Upper lobe of left lung (tissue), 6 donors: ENCODE data around the gene SPATA31C2. TPM values are rescaled to one million over a fixed set of nuclear protein-coding genes. Genes with fewer than 3 reads are reported as not detected.

Source experiments
- ATAC-seq, 2 donors: fragments of 200-7000 bp; cut with Tn5 transposase; one replicate each; pipeline ENCODE4 v1.9.1; 2022; ENCODE audit warnings: mild to moderate bottlenecking in 2 of 2, moderate library complexity in 2 of 2; ENCODE audit not compliant: low FRiP score in 2 of 2
- DNase-seq, 2 donors: peaks; one replicate each; pipeline ENCODE4 v3.0.0-alpha.2; 2019 to 2020
- H3K27ac ChIP-seq, 4 donors: fragments of 200-600 bp; sonication (generic); one replicate each; pipeline ENCODE4 v1.5.1; 2016 to 2019
- H3K27me3 ChIP-seq, 4 donors: fragments of 200-600 bp; sonication (generic); one replicate each; pipeline ENCODE4 v1.5.1; 2017 to 2019
- H3K36me3 ChIP-seq, 4 donors: fragments of 200-600 bp; sonication (generic); one replicate each; pipeline ENCODE4 v1.5.1; 2016 to 2019
- H3K4me1 ChIP-seq, 4 donors: fragments of 200-600 bp; sonication (generic); one replicate each; pipeline ENCODE4 v1.5.1; 2018 to 2019
- H3K4me3 ChIP-seq, 4 donors: fragments of 200-600 bp; sonication (generic); one replicate each; pipeline ENCODE4 v1.5.1; 2017 to 2019; ENCODE audit warnings: mild to moderate bottlenecking in 2 of 4, moderate library complexity in 1 of 4
- H3K9me3 ChIP-seq, 4 donors: fragments of 200-600 bp; sonication (generic); one replicate each; pipeline ENCODE4 v1.5.1; 2018 to 2019
- CTCF ChIP-seq, 6 experiments: fragments of 450-650 bp in 4 of 6; fragments of 200-600 bp in 2 of 6; sonication (generic) in 2 of 6; IDR thresholded peaks; one replicate each; pipeline ENCODE4 v1.5.1; 2016 to 2019; ENCODE audit warnings: antibody characterized with exemption in 6 of 6
- EP300 ChIP-seq, 4 donors: sonication (generic); formaldehyde crosslinking; IDR thresholded peaks; one replicate each; pipeline ENCODE4 v1.5.1; 2017; ENCODE audit warnings: antibody characterized with exemption in 4 of 4, control low read depth in 2 of 4
- POLR2A ChIP-seq, 4 donors: fragments of 450-650 bp; IDR thresholded peaks; one replicate each; pipeline ENCODE4 v1.5.1; 2016 to 2017; ENCODE audit warnings: antibody characterized with exemption in 4 of 4, mild to moderate bottlenecking in 2 of 4
- POLR2AphosphoS5 ChIP-seq, 2 donors: sonication (generic); formaldehyde crosslinking; IDR thresholded peaks; one replicate each; pipeline ENCODE4 v1.5.1; 2017; ENCODE audit warnings: antibody characterized with exemption in 2 of 2
- WGBS, 2 donors: methylation state at CpG; one replicate each; pipeline ENCODE4 v1.1.5; 2017 to 2018; 5-methylcytosine and 5-hydroxymethylcytosine counted together
- total RNA-seq, 6 donors: library from RNA; depleted of rRNA in 4 of 6; stranded (reverse); fragments of >200 nt in 4 of 6; gene quantifications; one replicate each; pipeline versions ENCODE4 v1.1.0 to v1.2.1, GENCODE V29; 2016 to 2021
- donor health status: DM: no; HTN: no; CAD: no; lungs with moderate emphysema.
- donor health status: DM: no; HTN: yes; CAD: no; lungs with severe emphysema.

SPATA31C2 gene
- total RNA-seq, 6 donors from 2014 or later, result not detected

- no peak for DNase-seq
- no peaks in the 10 kb centered on the region for H3K36me3 ChIP-seq
- H3K4me1 ChIP-seq, result no peaks in the 10 kb centered on the region
- no peak overlapping the region for H3K27ac ChIP-seq
- H3K4me3 ChIP-seq, result no peak overlapping the region
- no peak for ATAC-seq
- H3K9me3 ChIP-seq, result peaks cover 0 to 3% (median 0%) of the 10 kb centered on the region in 4 donors
- no peaks in the 10 kb centered on the region for H3K27me3 ChIP-seq
- 72 to 79% methylated on average over 5 of the region's 5 CpGs for WGBS, 2 donors
- TF ChIP-seq POLR2AphosphoS5 (IDR thresholded peaks at IDR 0.05), result no peak
- no peak for TF ChIP-seq CTCF (IDR thresholded peaks at IDR 0.05)
- no peak for TF ChIP-seq EP300 (IDR thresholded peaks at IDR 0.05)
- no peak for TF ChIP-seq POLR2A (IDR thresholded peaks at IDR 0.05)
These were observed 53.7 kb downstream of the SPATA31C2 start for GRCh38 chr9:88084357-88085183.

Other genes starting within 250 kb of the SPATA31C2 start
- not detected for gene SPATA31C1, start 220.5 kb downstream of the SPATA31C2 start, total RNA-seq
- gene CDK20, start 163.9 kb downstream of the SPATA31C2 start, total RNA-seq, result 10 to 100 TPM in 2 of 6 donors, 1 to 10 TPM in 4; 4.2 to 11.4 (median 7.4) TPM
- gene SPIN1, start 250.0 kb upstream of the SPATA31C2 start, total RNA-seq, result 10 to 100 TPM; 29.3 to 66.4 (median 59.9) TPM